OCI-LY7 (cell line): ENCODE measurements around the gene ALK.

Source experiments
- CTCF ChIP-seq: fragments of 200-600 bp; sonication (generic); conservative IDR thresholded peaks from 2 replicates; pipeline ENCODE4 v1.5.1; 2014; ENCODE audit warnings: mild to moderate bottlenecking, antibody characterized with exemption, low read length, moderate library complexity, mixed read lengths
- EZH2phosphoT487 ChIP-seq: fragments of 200-600 bp; sonication (generic); IDR thresholded peaks from 2 replicates; pipeline ENCODE4 v1.6.1; 2018; ENCODE audit warnings: low read depth, borderline replicate concordance, mild to moderate bottlenecking, mixed run types, antibody characterized with exemption, low read length, moderate library complexity, mixed read lengths

DNA sequence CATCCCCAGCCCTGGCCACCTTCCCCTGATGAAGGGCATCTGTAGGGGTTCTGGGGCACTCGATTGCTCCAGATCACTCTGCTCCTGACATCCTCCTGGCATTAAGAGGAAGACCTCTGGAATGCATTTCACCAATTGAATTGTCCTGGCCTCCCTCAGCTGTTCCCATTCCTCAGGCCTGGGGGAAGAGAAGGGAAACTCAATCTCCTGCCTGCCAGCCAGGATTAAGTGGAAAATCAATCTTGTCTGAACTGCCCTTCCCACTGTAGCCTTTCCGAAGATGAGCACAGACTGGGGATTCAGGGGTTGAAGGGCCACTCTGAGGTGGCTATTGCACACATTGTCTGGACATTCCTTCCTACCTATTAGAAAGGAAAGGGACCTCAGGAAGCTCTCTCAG, 99.8 kb downstream of the ALK start:
- no peak for TF ChIP-seq CTCF
- no peak for TF ChIP-seq EZH2phosphoT487
